ENCODE results near the gene EYS.

DNA sequence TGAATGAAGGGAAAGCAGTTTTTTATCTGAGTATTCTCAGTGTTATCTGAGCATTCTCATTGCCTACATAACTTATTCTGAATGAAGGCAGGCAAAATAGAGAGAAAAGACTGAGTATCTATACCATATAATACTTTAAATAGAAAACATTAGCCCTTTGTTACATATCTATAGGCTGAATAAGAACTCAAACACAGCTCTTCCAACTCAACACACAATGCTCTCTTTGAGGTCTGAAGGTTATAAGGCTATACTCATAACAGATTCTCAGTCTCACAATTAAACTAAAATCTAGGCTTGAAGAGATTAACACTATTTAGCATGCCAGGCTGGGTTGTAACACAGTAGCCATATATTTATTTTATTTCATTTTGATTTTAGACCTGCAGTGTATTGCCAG, 56.9 kb downstream of the EYS start:
- TF ChIP-seq CTCF (IDR thresholded peaks at IDR 0.05) (no peak), POLR2AphosphoS5 (IDR thresholded peaks at IDR 0.05) (no peak), POLR2A (IDR thresholded peaks at IDR 0.05) (no peak)
